HG03064 (cell line): ENCODE measurements around the gene KRTAP22-1.

Experiments
- ATAC-seq: cut with Tn5 transposase; IDR thresholded peaks from one replicate; pipeline ENCODE4 v1.9.1; 2021; ENCODE audit warnings: low read depth; ENCODE audit not compliant: unreplicated experiment

Gene KRTAP22-1

GRCh38 chr21:30600787-30601186, at the start of gene KRTAP22-1:
Gene KRTAP22-1 (plus strand): TSS chr21:30601087.
- ATAC-seq: no peak

GRCh38 chr21:30552782-30553181, 48.1 kb upstream of the KRTAP22-1 start:
- ATAC-seq: no peak

- ATAC-seq: no peak
These were observed 45.8 kb upstream of the KRTAP22-1 start for GRCh38 chr21:30555095-30555494.

GRCh38 chr21:30561264-30561895, 39.5 kb upstream of the KRTAP22-1 start, which contains the start of gene KRTAP19-7:
Gene KRTAP19-7 (minus strand): TSS chr21:30561314. CDS start chr21:30561289, 25 bp downstream.
- ATAC-seq: no peak

GRCh38 chr21:30561957-30562356, 38.9 kb upstream of the KRTAP22-1 start:
- no peak for ATAC-seq

- ATAC-seq: no peak
These were observed 37.8 kb upstream of the KRTAP22-1 start for GRCh38 chr21:30563072-30563471.

GRCh38 chr21:30563630-30564029, 37.3 kb upstream of the KRTAP22-1 start:
- ATAC-seq: no peak

- ATAC-seq: no peak
These were observed 33.3 kb upstream of the KRTAP22-1 start for GRCh38 chr21:30567617-30568016.

GRCh38 chr21:30577766-30578165, 23.1 kb upstream of the KRTAP22-1 start:
- ATAC-seq: no peak

- no peak for ATAC-seq
These were observed 21.5 kb upstream of the KRTAP22-1 start for GRCh38 chr21:30579346-30579745.

GRCh38 chr21:30580132-30580531, 20.8 kb upstream of the KRTAP22-1 start:
- ATAC-seq: no peak

- no peak for ATAC-seq
These were observed 18.0 kb upstream of the KRTAP22-1 start for GRCh38 chr21:30582870-30583269.

- no peak for ATAC-seq
These were observed 10.6 kb upstream of the KRTAP22-1 start, which contains the start of gene KRTAP22-2 for GRCh38 chr21:30590297-30590696. Gene KRTAP22-2 (minus strand): TSS chr21:30590397.

GRCh38 chr21:30592140-30592539, 8.7 kb upstream of the KRTAP22-1 start, which contains the start of gene KRTAP6-3:
Gene KRTAP6-3 (plus strand): TSS chr21:30592440. CDS start chr21:30592446, 6 bp downstream.
- ATAC-seq: no peak

GRCh38 chr21:30598802-30599201, 2.1 kb upstream of the KRTAP22-1 start, which contains the start of gene KRTAP6-2:
Gene KRTAP6-2 (minus strand): TSS chr21:30598902. CDS start chr21:30598874, 28 bp downstream.
- no peak for ATAC-seq

GRCh38 chr21:30605968-30606367, 5.1 kb downstream of the KRTAP22-1 start:
- no peak for ATAC-seq

GRCh38 chr21:30612132-30612531, 11.2 kb downstream of the KRTAP22-1 start:
- ATAC-seq: no peak

- ATAC-seq: no peak
These were observed 12.9 kb downstream of the KRTAP22-1 start, which contains the start of gene KRTAP6-1 for GRCh38 chr21:30613836-30614235. Gene KRTAP6-1 (minus strand): TSS chr21:30613930. CDS start chr21:30613904, 26 bp downstream.

- no peak for ATAC-seq
These were observed 14.3 kb downstream of the KRTAP22-1 start for GRCh38 chr21:30615199-30615598.

- ATAC-seq: no peak
These were observed 15.2 kb downstream of the KRTAP22-1 start, which contains the start of gene KRTAP20-1 for GRCh38 chr21:30616125-30616524. Gene KRTAP20-1 (plus strand): TSS chr21:30616425. CDS start chr21:30616455, 30 bp downstream.

GRCh38 chr21:30620080-30620479, 19.2 kb downstream of the KRTAP22-1 start:
- no peak for ATAC-seq

GRCh38 chr21:30620522-30620921, 19.6 kb downstream of the KRTAP22-1 start, which contains the start of gene KRTAP20-4:
Gene KRTAP20-4 (plus strand): TSS chr21:30620627.
- no peak for ATAC-seq
